Activated naive CD4-positive, alpha-beta T cell treated with anti-CD3 and anti-CD28 coated beads, Interleukin-2, amount 10 ng/mL, durations not matched to agents 7 days and 5 days (primary cell): ENCODE results near the gene PPARA.
"Not testable (repeated sequence)": the region's sequence is repeated elsewhere in the genome, so short reads cannot be mapped to it uniquely, and the experiment has no call there.

Source experiments
- CTCF ChIA-PET: fragments of 350-600 bp; sonication (Branson Sonifier 250); formaldehyde crosslinking; loops from one replicate; lab custom pipeline; 2021; ENCODE audit warnings: antibody characterized with exemption; lab: Charles Lee
- DNase-seq: peaks from one replicate; pipeline ENCODE4 v3.0.0-alpha.2; 2020
- H3K27ac Mint-ChIP-seq: one replicate; pipeline ENCODE4 v1.8.0; 2021; ENCODE audit warnings: mild to moderate bottlenecking, moderate library complexity, mixed read lengths
- H3K27me3 Mint-ChIP-seq: one replicate; pipeline ENCODE4 v1.8.0; 2021; ENCODE audit warnings: mild to moderate bottlenecking, mixed read lengths
- H3K36me3 Mint-ChIP-seq: one replicate; pipeline ENCODE4 v1.8.0; 2021; ENCODE audit warnings: mixed read lengths
- H3K4me1 Mint-ChIP-seq: one replicate; pipeline ENCODE4 v1.8.0; 2021; ENCODE audit warnings: mixed read lengths
- H3K4me3 Mint-ChIP-seq: one replicate; pipeline ENCODE4 v1.8.0; 2021; ENCODE audit warnings: mild to moderate bottlenecking, moderate library complexity, mixed read lengths
- H3K9me3 Mint-ChIP-seq: one replicate; pipeline ENCODE4 v1.8.0; 2021; ENCODE audit warnings: mixed read lengths

Gene PPARA

GRCh38 chr22:46126853-46127385 lies 23.4 kb upstream of the PPARA start:
- CTCF ChIA-PET: no interaction called here
- H3K4me3 Mint-ChIP-seq: no peak overlapping the region
- peaks cover 11% of the 10 kb centered on the region for H3K27me3 Mint-ChIP-seq
- no peaks in the 10 kb centered on the region for H3K36me3 Mint-ChIP-seq
- no peaks in the 10 kb centered on the region for H3K4me1 Mint-ChIP-seq
- H3K27ac Mint-ChIP-seq: no peak overlapping the region
- DNase-seq: no peak
- H3K9me3 Mint-ChIP-seq: no peaks in the 10 kb centered on the region

GRCh38 chr22:46127556-46127955 lies 22.8 kb upstream of the PPARA start:
- no peak for DNase-seq
- no peaks in the 10 kb centered on the region for H3K4me1 Mint-ChIP-seq
- H3K36me3 Mint-ChIP-seq: no peaks in the 10 kb centered on the region
- H3K4me3 Mint-ChIP-seq: no peak overlapping the region
- H3K27ac Mint-ChIP-seq: no peak overlapping the region
- H3K9me3 Mint-ChIP-seq: no peaks in the 10 kb centered on the region
- CTCF ChIA-PET: interaction anchor here (1.2 kb wide), 2 partner anchors 11 to 121 kb away, joined by 3 read pairs; no protein-coding TSS in a partner anchor
- H3K27me3 Mint-ChIP-seq: peaks cover 11% of the 10 kb centered on the region

DNA sequence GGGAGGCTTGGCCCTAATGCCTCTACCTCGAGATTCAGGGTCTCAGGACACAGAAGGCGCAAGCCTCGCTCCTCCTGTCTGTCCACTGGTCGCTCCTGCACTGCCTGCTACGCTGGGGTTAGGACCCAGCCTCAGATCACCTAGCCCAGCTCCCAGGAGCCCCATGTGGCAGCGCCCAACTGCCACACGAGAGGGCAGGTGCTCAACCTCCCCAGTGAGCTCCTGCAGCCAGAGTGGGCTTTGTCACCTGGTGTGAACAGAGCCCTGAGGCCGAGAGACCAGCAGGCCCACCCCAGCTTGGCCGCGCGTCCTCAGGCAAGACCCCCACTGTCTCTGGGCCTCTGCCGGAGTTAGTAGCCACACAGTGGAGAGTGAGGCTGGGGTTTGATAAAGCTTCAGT lies 21.7 kb upstream of the PPARA start:
- Mint-ChIP-seq H3K27me3 (peaks cover 14% of the 10 kb centered on the region), H3K27ac (no peak overlapping the region), H3K36me3 (no peaks in the 10 kb centered on the region), H3K4me1 (no peaks in the 10 kb centered on the region), H3K9me3 (no peaks in the 10 kb centered on the region), H3K4me3 (no peak overlapping the region)
- DNase-seq: no peak
- CTCF ChIA-PET: interaction anchor here (1.2 kb wide), 2 partner anchors 12 to 122 kb away, joined by 3 read pairs; no protein-coding TSS in a partner anchor

DNA sequence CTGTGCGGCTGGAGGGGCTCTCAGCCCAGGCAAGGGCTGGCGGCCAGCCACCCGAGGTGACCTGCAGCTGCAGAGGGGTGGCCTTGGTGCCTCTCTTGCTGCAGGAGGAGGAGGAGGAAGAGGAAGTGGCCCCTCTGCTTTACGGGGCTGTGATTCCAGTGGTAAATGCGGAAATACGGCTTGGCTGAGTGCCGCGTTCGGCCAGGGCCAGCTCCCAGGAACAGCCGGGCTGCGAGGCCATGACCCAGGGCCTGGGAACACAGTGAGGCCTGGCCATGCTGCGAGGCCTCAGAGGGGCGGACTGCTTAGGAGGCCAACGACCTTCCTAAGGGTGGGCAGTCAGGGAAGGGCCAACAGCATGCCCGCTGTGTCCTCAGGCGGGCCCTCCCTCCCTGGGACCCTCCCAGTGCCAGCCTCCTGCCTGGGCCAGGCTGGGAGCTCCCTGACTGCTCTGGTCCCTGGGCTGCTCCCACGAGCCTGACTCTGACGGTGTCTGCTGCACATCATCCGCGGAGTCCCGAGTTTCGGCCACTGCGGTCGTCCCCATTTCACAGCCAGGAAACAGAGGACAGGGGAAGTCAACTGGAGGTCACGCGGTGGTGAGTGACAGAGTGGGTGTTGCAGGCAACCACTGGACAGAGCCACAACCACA lies 20.8 kb upstream of the PPARA start:
- no peak overlapping the region for H3K27ac Mint-ChIP-seq
- no peak overlapping the region for H3K4me3 Mint-ChIP-seq
- H3K36me3 Mint-ChIP-seq: no peaks in the 10 kb centered on the region
- H3K9me3 Mint-ChIP-seq: no peaks in the 10 kb centered on the region
- no peaks in the 10 kb centered on the region for H3K4me1 Mint-ChIP-seq
- DNase-seq: no peak
- H3K27me3 Mint-ChIP-seq: peaks cover 8% of the 10 kb centered on the region
- CTCF ChIA-PET: no interaction called here

DNA sequence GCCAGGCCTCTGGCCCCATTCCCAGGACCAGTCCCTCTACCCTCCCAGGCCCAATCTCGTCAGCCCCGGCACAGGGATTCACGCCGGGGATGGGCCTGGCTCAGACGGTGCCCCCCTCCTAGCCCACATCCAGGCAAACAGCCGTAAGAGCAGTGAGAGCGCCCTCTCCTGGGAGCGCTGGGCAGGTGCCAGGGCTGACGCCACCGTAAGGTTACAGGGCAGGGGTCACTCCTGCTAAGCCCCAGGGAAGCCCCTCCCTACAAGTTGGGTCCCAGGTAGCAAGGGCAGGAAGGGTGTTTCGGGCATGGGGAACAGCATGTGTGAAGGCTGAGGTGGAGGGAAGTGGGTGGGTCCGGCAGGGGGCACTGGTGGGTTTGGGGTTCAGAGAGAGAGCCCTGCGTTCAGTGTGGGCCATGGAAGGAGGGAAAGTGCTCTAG lies 19.2 kb upstream of the PPARA start:
- no peaks in the 10 kb centered on the region for H3K36me3 Mint-ChIP-seq
- no peaks in the 10 kb centered on the region for H3K9me3 Mint-ChIP-seq
- no peak for DNase-seq
- no peak overlapping the region for H3K4me3 Mint-ChIP-seq
- peaks cover 13% of the 10 kb centered on the region for H3K27me3 Mint-ChIP-seq
- no peak overlapping the region for H3K27ac Mint-ChIP-seq
- CTCF ChIA-PET: no interaction called here
- H3K4me1 Mint-ChIP-seq: no peaks in the 10 kb centered on the region

DNA sequence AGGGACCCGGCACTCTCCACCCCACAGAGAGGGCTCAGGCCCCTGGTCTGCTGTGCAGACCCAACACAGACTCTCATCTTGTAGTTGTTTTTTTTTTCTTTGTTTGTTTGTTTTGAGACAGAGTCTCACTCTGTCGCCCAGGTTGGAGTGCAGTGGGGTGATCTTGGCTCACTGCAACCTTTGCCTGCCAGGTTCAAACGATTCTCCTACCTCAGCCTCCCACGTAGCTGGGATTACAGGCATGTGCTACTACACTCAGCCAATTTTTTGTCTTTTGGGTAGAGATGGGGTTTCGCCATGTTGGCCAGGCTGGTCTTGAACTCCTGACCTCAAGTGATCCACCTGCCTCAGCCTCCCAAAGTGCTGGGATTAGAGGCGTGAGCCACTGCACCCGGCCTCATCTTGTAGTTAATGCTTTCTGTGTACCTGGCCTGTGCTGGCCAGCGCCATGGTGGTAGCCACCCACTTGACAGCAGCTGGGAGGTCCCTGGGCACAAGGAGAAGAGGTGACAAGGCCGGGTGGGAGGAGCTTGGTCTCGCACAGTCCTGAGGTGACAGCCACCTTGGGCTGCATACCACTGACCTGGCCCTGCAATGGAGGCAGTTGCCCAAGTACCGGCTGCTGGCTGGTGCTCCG lies 18.0 kb upstream of the PPARA start:
- H3K9me3 Mint-ChIP-seq, H3K27ac Mint-ChIP-seq, H3K4me1 Mint-ChIP-seq, H3K4me3 Mint-ChIP-seq, DNase-seq, H3K36me3 Mint-ChIP-seq: not testable (repeated sequence)
- CTCF ChIA-PET: interaction anchor here (1.4 kb wide), 1 partner anchor 126 kb away, joined by 5 read pairs; no protein-coding TSS in a partner anchor
- peaks cover 13% of the 10 kb centered on the region for H3K27me3 Mint-ChIP-seq

DNA sequence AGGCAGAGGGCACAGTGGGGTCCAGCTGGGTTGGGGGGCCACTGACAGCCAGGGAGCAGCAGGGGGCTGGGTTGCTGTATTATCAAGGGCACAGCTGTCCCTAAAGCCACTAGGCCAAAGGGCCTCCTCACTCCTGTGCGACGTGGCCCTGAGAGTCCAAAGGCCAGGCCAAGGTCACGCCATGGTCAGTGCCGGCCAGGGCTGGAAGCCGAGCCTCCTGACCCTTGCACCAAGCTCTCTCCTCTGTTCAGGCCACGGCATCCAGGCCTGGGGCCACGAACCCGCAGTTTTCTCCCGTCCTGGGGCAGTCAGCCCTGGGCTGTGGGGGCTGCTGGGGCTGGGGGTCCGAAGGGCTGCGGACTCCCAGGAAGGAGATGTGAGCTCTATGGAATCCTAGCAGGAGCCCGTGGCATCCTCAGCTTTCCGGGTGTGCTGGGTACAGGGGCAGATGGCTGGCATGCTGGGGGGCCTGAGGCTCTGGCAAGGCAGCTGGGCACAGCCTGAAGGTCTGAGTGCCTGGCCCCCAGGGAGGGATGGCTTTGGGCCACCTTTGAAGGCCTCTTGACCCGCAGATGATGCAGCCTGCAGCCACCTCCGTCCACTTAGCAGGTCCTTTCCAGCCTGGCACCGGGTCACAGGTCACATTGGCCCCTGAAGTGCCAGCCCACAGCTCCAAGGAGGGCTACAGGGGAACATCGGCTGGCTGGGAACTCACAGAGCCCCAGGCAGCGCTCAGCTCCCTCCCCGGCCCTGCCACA lies 17.3 kb upstream of the PPARA start:
- Mint-ChIP-seq H3K36me3 (no peaks in the 10 kb centered on the region), H3K4me3 (no peak overlapping the region), H3K4me1 (no peaks in the 10 kb centered on the region), H3K9me3 (no peaks in the 10 kb centered on the region), H3K27me3 (peaks cover 13% of the 10 kb centered on the region), H3K27ac (no peak overlapping the region)
- DNase-seq: no peak
- CTCF ChIA-PET: interaction anchor here (1.0 to 1.4 kb wide), 2 partner anchors 11 to 127 kb away, joined by 3 to 5 read pairs; no protein-coding TSS in a partner anchor

GRCh38 chr22:46133588-46133855 lies 16.8 kb upstream of the PPARA start:
- Mint-ChIP-seq H3K27ac (no peak overlapping the region), H3K4me3 (no peak overlapping the region), H3K36me3 (no peaks in the 10 kb centered on the region), H3K9me3 (no peaks in the 10 kb centered on the region), H3K4me1 (no peaks in the 10 kb centered on the region), H3K27me3 (peaks cover 13% of the 10 kb centered on the region)
- no peak for DNase-seq
- CTCF ChIA-PET: interaction anchor here (1.0 to 1.4 kb wide), 2 partner anchors 12 to 127 kb away, joined by 3 to 5 read pairs; no protein-coding TSS in a partner anchor

DNA sequence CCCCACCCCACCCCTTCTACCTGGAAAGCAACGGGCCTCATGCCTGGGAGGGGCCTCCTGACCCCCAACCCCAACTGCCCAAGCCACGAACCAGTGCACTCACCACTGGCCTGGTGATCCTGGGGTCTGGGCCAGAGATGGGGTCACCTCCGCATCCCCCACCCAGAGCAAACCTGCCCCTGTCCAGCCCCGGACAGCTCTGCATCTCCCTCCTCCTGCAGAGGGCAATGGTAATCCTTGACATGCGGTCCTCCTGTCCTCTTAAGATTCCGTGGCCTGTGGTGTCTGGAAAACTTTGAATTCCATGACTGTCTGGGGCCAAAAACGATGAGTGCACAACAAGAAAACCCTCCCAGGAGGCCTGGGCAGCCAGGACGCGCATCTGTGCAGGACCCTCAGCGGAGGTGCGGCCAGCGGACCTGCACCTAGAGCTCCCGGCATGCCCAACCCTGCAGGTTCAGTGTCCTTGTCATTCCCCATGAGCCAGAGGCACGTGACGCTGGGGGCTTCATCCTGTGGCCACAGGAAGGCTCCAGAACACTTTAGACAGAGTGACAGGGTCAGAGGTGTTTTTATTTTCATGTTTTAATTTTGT lies 16.1 kb upstream of the PPARA start:
- no peaks in the 10 kb centered on the region for H3K4me1 Mint-ChIP-seq
- H3K9me3 Mint-ChIP-seq: no peaks in the 10 kb centered on the region
- CTCF ChIA-PET: interaction anchor here (0.6 to 1.0 kb wide), 2 partner anchors 12 to 129 kb away, joined by 3 read pairs; no protein-coding TSS in a partner anchor
- DNase-seq: no peak
- peaks cover 13% of the 10 kb centered on the region for H3K27me3 Mint-ChIP-seq
- no peak overlapping the region for H3K27ac Mint-ChIP-seq
- H3K4me3 Mint-ChIP-seq: no peak overlapping the region
- H3K36me3 Mint-ChIP-seq: no peaks in the 10 kb centered on the region

DNA sequence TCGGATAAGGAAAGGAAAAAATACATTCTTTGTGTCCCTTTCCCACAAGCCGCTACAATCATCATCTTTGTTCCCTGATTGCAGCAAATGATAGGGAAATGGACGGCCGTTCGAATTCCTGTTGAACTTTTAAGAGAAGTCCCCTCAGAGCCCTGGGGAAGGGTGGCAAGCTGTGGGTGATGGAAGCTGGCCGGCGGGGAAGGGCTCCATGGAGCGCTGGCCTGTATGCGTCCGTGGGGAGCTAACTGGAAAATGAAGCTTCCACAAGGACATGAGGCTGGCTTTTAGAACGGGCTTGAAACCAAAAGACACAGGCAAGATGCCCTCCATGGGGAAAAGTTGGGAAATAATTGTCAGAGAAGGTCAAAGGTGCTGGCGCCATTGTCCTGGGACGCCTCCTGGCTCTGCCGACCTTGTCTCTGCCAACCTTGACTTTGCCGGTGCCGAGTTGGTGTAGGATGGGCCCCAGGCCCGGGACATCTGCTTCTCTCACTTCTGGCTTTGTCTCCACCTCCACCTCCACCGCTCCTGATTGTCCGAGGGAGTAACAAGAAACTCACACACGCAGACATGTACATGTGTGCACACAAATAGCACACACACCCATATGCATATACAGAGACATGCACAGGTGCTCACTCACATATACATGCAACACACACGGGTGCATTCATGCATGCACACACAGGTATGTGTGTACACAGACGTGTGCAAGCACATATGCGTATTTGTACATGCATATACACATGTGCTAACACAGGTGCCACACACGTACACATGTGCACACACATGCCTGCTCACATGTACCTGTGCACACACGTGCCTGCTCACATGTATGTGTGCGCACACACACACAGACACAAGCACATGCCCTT lies 14.5 kb upstream of the PPARA start:
- Mint-ChIP-seq H3K27ac (no peak overlapping the region), H3K36me3 (no peaks in the 10 kb centered on the region), H3K4me1 (no peaks in the 10 kb centered on the region), H3K9me3 (no peaks in the 10 kb centered on the region), H3K27me3 (peaks cover 9% of the 10 kb centered on the region), H3K4me3 (no peak overlapping the region)
- CTCF ChIA-PET: no interaction called here
- no peak for DNase-seq

- CTCF ChIA-PET: no interaction called here
- no peaks in the 10 kb centered on the region for H3K9me3 Mint-ChIP-seq
- DNase-seq: no peak
- no peaks in the 10 kb centered on the region for H3K4me1 Mint-ChIP-seq
- no peak overlapping the region for H3K27ac Mint-ChIP-seq
- H3K4me3 Mint-ChIP-seq: no peak overlapping the region
- H3K27me3 Mint-ChIP-seq: peaks cover 9% of the 10 kb centered on the region
- no peaks in the 10 kb centered on the region for H3K36me3 Mint-ChIP-seq
These were observed 13.7 kb upstream of the PPARA start for GRCh38 chr22:46136486-46137217.

DNA sequence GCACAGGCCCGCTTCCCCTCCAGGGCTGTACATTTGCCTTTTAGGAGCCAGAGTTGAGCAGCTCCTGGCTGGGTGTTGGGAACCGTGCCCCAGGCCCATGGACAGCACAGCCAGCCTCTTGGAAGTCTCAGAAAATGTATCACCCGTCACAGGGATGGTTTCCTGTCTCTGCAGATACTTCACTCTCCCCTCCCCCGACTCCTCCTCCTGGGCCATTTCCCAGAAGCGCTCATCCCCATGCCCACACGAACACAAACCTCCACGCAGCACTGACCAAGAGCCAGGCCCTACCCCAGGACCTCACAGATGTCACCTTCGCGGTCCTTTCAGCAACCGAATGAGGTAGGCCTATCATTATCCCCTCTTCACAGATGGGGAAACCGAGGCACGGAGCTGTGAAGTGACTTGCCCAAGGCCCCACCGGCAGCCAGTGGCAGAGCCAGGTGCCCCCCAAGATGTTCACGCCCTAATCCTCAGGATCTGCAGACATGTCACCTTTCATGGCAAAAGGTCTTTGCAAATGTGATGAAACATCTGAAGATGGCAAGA lies 13.0 kb upstream of the PPARA start:
- no peak overlapping the region for H3K27ac Mint-ChIP-seq
- H3K4me3 Mint-ChIP-seq: no peak overlapping the region
- H3K27me3 Mint-ChIP-seq: peaks cover 13% of the 10 kb centered on the region
- no peaks in the 10 kb centered on the region for H3K36me3 Mint-ChIP-seq
- CTCF ChIA-PET: no interaction called here
- no peaks in the 10 kb centered on the region for H3K4me1 Mint-ChIP-seq
- no peak for DNase-seq
- H3K9me3 Mint-ChIP-seq: no peaks in the 10 kb centered on the region
